Measurements from ENCODE around the gene CALD1. TPM values are rescaled to one million over a fixed set of nuclear protein-coding genes. Genes with fewer than 3 reads are reported as not detected.
A peak's percentile ranks its signal among the peaks of the same experiment; 100 is the strongest.

The CALD1 gene
- total RNA-seq, 2 donors from 2014 or later: 912 to 1,038 TPM

DNA sequence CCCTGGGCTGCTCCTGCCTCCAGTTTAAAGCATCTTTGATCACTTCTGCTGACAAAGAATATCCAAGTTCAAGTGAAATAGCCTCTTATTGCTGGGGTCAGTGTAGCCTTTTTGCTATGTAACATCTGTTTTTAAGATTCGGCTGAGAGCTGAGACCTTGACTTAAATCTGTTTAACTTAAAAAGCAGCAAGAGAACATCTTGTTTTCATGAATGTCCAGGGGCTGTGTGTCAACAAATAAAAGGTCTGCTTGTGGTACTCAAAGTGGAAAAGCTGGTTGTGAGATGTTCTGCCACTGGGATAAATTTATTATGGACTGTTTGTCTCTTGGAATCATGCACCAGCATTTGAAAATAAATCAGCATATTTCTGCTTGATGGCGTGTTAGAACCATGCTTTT is 73.2 kb downstream of the CALD1 start:
- Histone ChIP-seq H3K9me3 (no peaks in the 10 kb centered on the region), H3K36me3 (no peaks in the 10 kb centered on the region), H3K27ac (peak overlapping the region; percentile 7 to 46), H3K4me1 (ENCODE audit: control insufficient read depth in 1 of 2, low read depth in 2 of 2) (peaks cover 62 to 91% of the 10 kb centered on the region in 2 donors), H3K27me3 (replicated peaks; ENCODE audit: insufficient read depth) (no peaks in the 10 kb centered on the region), H3K4me3 (no peak overlapping the region)
- DNase-seq (ENCODE audit: low spot score): no peak
- TF ChIP-seq, protein P1, sequence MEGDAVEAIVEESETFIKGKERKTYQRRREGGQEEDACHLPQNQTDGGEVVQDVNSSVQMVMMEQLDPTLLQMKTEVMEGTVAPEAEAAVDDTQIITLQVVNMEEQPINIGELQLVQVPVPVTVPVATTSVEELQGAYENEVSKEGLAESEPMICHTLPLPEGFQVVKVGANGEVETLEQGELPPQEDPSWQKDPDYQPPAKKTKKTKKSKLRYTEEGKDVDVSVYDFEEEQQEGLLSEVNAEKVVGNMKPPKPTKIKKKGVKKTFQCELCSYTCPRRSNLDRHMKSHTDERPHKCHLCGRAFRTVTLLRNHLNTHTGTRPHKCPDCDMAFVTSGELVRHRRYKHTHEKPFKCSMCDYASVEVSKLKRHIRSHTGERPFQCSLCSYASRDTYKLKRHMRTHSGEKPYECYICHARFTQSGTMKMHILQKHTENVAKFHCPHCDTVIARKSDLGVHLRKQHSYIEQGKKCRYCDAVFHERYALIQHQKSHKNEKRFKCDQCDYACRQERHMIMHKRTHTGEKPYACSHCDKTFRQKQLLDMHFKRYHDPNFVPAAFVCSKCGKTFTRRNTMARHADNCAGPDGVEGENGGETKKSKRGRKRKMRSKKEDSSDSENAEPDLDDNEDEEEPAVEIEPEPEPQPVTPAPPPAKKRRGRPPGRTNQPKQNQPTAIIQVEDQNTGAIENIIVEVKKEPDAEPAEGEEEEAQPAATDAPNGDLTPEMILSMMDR (IDR thresholded peaks at IDR 0.05): no peak
- no peak for ATAC-seq (ENCODE audit: insufficient number of reproducible peaks, low FRiP score, low read depth)

DNA sequence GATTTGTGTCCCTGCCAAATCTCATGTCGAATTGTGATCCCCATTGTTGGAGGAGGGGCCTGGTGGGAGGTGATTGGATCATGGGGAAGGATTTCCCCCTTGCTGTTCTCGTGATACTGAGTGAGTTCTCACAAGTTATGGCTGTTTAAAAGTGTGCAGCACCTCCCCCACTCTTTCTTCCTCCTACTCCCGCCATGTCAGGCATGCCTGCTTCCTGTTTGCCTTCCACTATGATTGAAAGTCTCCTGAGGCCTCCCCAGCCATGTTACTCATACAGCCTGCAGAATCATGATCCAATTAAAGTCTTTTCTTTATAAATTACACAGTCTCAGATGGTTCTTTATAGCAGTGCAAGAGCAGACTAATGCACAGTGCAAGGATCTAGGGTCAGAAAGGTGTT is 75.4 kb downstream of the CALD1 start:
- Histone ChIP-seq H3K4me3 (peak overlapping the region; percentile 28), H3K27me3 (replicated peaks; ENCODE audit: insufficient read depth) (no peaks in the 10 kb centered on the region), H3K36me3 (no peaks in the 10 kb centered on the region), H3K9me3 (no peaks in the 10 kb centered on the region), H3K4me1 (ENCODE audit: control insufficient read depth in 1 of 2, low read depth in 2 of 2) (peaks cover 61 to 91% of the 10 kb centered on the region in 2 donors), H3K27ac (peak overlapping the region; percentile 36 to 77)
- TF ChIP-seq, protein P1 (IDR thresholded peaks at IDR 0.05): no peak
- no peak for ATAC-seq (ENCODE audit: insufficient number of reproducible peaks, low FRiP score, low read depth)
- DNase-seq (ENCODE audit: low spot score): no peak

DNA sequence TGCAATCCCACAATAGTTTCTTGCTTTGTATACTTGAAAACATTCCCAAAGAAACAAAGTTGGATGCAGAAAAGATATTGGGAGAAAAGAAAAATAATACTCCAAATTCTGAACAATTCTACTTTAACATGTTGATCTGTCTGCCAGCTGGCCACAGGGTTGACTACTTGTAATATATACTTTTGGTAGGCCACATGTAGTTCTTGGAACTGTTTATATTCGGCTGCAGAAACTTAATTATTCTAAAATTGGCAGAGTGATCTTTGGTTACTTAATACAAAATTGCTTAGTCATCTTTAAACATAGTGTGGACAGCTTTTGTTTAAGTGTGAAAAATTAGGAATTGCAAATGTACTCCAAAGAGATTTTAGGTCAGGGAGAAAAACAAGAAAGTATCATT is 76.0 kb downstream of the CALD1 start:
- H3K27ac ChIP-seq: peak overlapping the region; percentile 36 to 77
- H3K27me3 ChIP-seq (replicated peaks; ENCODE audit: insufficient read depth): no peaks in the 10 kb centered on the region
- peak overlapping the region; percentile 28 for H3K4me3 ChIP-seq
- TF ChIP-seq, protein P1 (IDR thresholded peaks at IDR 0.05): no peak
- H3K4me1 ChIP-seq (ENCODE audit: control insufficient read depth in 1 of 2, low read depth in 2 of 2): peaks cover 58 to 92% of the 10 kb centered on the region in 2 donors
- no peaks in the 10 kb centered on the region for H3K9me3 ChIP-seq
- no peaks in the 10 kb centered on the region for H3K36me3 ChIP-seq
- ATAC-seq (ENCODE audit: insufficient number of reproducible peaks, low FRiP score, low read depth) (no peak), DNase-seq (ENCODE audit: low spot score) (no peak)

DNA sequence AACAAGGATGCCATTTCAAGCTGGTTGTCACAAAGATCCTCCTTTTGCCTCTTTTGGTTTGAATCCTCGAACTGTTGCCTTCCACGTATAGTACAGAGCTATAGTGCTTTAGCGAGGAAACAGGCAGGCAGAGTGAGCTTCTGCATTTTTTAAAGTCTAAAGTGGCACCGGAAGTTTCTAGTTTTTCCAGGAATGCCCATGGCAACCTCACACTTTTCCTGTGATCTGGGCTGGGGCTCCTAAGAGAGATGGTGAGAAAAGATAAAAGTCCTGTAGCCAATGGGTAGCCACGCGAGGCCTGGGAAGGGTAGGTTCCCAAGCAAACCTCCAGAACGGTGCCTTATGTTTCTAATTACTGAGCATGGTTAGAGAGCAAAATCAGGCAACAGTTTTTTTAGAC is 76.7 kb downstream of the CALD1 start:
- H3K27ac ChIP-seq: peak overlapping the region; percentile 36 to 77
- no peaks in the 10 kb centered on the region for H3K9me3 ChIP-seq
- TF ChIP-seq, protein P1 (IDR thresholded peaks at IDR 0.05): no peak
- H3K36me3 ChIP-seq: no peaks in the 10 kb centered on the region
- H3K27me3 ChIP-seq (replicated peaks; ENCODE audit: insufficient read depth): no peaks in the 10 kb centered on the region
- no peak for DNase-seq (ENCODE audit: low spot score)
- peak overlapping the region; percentile 28 for H3K4me3 ChIP-seq
- peaks cover 56 to 92% of the 10 kb centered on the region in 2 donors for H3K4me1 ChIP-seq (ENCODE audit: control insufficient read depth in 1 of 2, low read depth in 2 of 2)
- ATAC-seq (ENCODE audit: insufficient number of reproducible peaks, low FRiP score, low read depth): no peak

DNA sequence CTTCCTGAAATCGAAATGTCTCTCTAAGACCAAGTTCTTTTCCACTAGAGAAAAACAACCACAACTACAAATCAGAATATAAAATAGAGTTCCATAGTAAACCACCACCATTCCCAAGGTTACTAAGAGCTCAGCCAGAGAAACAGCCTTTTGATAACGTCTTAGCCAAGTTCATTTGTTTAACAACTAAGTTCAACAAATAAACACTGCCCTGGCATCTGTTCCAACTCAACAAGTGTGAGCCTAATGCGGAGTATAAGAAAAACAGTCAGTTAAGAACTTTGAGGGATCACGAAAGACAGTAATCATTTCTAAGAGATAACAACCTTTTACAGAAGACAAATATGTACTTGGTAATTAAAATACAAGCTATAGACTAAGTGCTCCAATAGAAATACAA is 77.3 kb downstream of the CALD1 start:
- Histone ChIP-seq H3K27ac (peak overlapping the region; percentile 36 to 77), H3K9me3 (no peaks in the 10 kb centered on the region), H3K27me3 (replicated peaks; ENCODE audit: insufficient read depth) (no peaks in the 10 kb centered on the region), H3K36me3 (no peaks in the 10 kb centered on the region), H3K4me1 (ENCODE audit: control insufficient read depth in 1 of 2, low read depth in 2 of 2) (peaks cover 59 to 92% of the 10 kb centered on the region in 2 donors), H3K4me3 (peak overlapping the region; percentile 26)
- TF ChIP-seq, protein P1 (IDR thresholded peaks at IDR 0.05): no peak
- ATAC-seq (ENCODE audit: insufficient number of reproducible peaks, low FRiP score, low read depth) (peak; percentile 9), DNase-seq (ENCODE audit: low spot score) (no peak)
